B cell (primary cell): ENCODE data around the gene CANT1. TPM values are rescaled to one million over a fixed set of nuclear protein-coding genes. Genes with fewer than 3 reads are reported as not detected.

Source experiments
- ATAC-seq: fragments of 200-7000 bp; cut with Tn5 transposase; one replicate; pipeline ENCODE4 v1.10.0; 2021; ENCODE audit warnings: low read depth, mild to moderate bottlenecking, moderate number of reproducible peaks, moderate library complexity
- CTCF ChIA-PET: fragments of 350-600 bp; sonication (Branson Sonifier 250); formaldehyde crosslinking; loops from one replicate; lab custom pipeline; 2021; ENCODE audit warnings: antibody characterized with exemption, inconsistent platforms; lab: Charles Lee
- POLR2A ChIA-PET: fragments of 350-600 bp; sonication (Branson Sonifier 250); formaldehyde crosslinking; loops from one replicate; lab custom pipeline; 2021; ENCODE audit warnings: antibody characterized with exemption; lab: Charles Lee
- DNase-seq: peaks from one replicate; pipeline ENCODE4 v3.0.0; 2013
- H2AFZ ChIP-seq: 2 replicates; pipeline ENCODE4 v1.6.1; 2012; ENCODE audit warnings: mild to moderate bottlenecking, low read depth, low read length; ENCODE audit not compliant: insufficient read depth, poor library complexity, severe bottlenecking
- H3K27ac ChIP-seq, 2 donors: 1 replicate in 1 of 2; 2 replicates in 1 of 2; pipeline ENCODE4 v1.5.1; 2012 to 2013; ENCODE audit warnings: low read length in 2 of 2, mild to moderate bottlenecking in 2 of 2, moderate library complexity in 1 of 2
- H3K27me3 ChIP-seq, 4 experiments: fragments of 200-600 bp in 1 of 4; sonication (generic) in 1 of 4; replicated peaks in 1 of 4; 1 replicate in 2 of 4; 2 replicates in 2 of 4; pipeline versions ENCODE4 v1.6.1 to v1.7.0; 2013 to 2016; ENCODE audit warnings: low read length in 3 of 4, mild to moderate bottlenecking in 2 of 4, mixed read lengths in 1 of 4, moderate library complexity in 1 of 4; ENCODE audit not compliant: insufficient read depth in 4 of 4, control insufficient read depth in 3 of 4; ENCODE audit errors: control extremely low read depth in 1 of 4
- H3K36me3 ChIP-seq, 2 experiments: replicated peaks in 1 of 2; 1 replicate in 1 of 2; 2 replicates in 1 of 2; pipeline versions ENCODE4 v1.6.1 to v1.7.1; 2013; ENCODE audit warnings: low read length in 1 of 2; ENCODE audit not compliant: insufficient read depth in 2 of 2, control insufficient read depth in 1 of 2; ENCODE audit errors: control extremely low read depth in 1 of 2, extremely low read depth in 1 of 2
- H3K4me1 ChIP-seq, 2 donors: fragments of 200-600 bp in 1 of 2; sonication (generic) in 1 of 2; 1 replicate in 1 of 2; 2 replicates in 1 of 2; pipeline versions ENCODE4 v1.5.1 to v1.6.1; 2013 to 2017; ENCODE audit warnings: low read length in 2 of 2; ENCODE audit not compliant: control insufficient read depth in 2 of 2, insufficient read depth in 2 of 2
- H3K4me2 ChIP-seq: replicated peaks from 2 replicates; pipeline ENCODE3; 2012; ENCODE audit warnings: mild to moderate bottlenecking, low read depth, low read length; ENCODE audit not compliant: poor library complexity, severe bottlenecking
- H3K4me3 ChIP-seq, 5 experiments: fragments of 200-600 bp in 1 of 5; sonication (generic) in 1 of 5; 1 replicate in 3 of 5; 2 replicates in 2 of 5; pipeline versions ENCODE4 v1.5.1 to v1.7.0; 2011 to 2016; ENCODE audit warnings: low read length in 4 of 5, mild to moderate bottlenecking in 4 of 5, low read depth in 2 of 5, control low read depth in 1 of 5, moderate library complexity in 1 of 5; ENCODE audit not compliant: insufficient read depth in 1 of 5; ENCODE audit errors: control extremely low read depth in 1 of 5, extremely low read depth in 1 of 5
- H3K79me2 ChIP-seq: fragments of 200-600 bp; sonication (generic); one replicate; pipeline ENCODE4 v1.6.0; 2016; ENCODE audit warnings: low read length; ENCODE audit not compliant: control insufficient read depth, insufficient read depth
- H3K9ac ChIP-seq: fragments of 200-600 bp; sonication (generic); 2 replicates; pipeline ENCODE4 v1.6.1; 2017; ENCODE audit warnings: mild to moderate bottlenecking, low read length, moderate library complexity
- H3K9me3 ChIP-seq, 3 donors: one replicate each; pipeline versions ENCODE4 v1.6.1 to v1.7.1; 2013; ENCODE audit warnings: low read length in 2 of 3; ENCODE audit not compliant: control insufficient read depth in 2 of 3, insufficient read depth in 1 of 3; ENCODE audit errors: control extremely low read depth in 1 of 3
- H4K20me1 ChIP-seq: 2 replicates; pipeline ENCODE4 v1.6.0; 2012; ENCODE audit warnings: mild to moderate bottlenecking, low read length; ENCODE audit not compliant: insufficient read depth, control insufficient read depth, poor library complexity, severe bottlenecking
- H3K27ac Mint-ChIP-seq: one replicate; pipeline ENCODE4 v1.8.0; 2021; ENCODE audit warnings: mixed read lengths
- H3K27me3 Mint-ChIP-seq: one replicate; pipeline ENCODE4 v1.8.0; 2021; ENCODE audit warnings: mixed read lengths
- H3K4me1 Mint-ChIP-seq: one replicate; pipeline ENCODE4 v1.8.0; 2021; ENCODE audit warnings: mixed read lengths
- H3K4me3 Mint-ChIP-seq: one replicate; pipeline ENCODE4 v1.8.0; 2021; ENCODE audit warnings: mixed read lengths
- H3K9me3 Mint-ChIP-seq: one replicate; pipeline ENCODE4 v1.8.0; 2022; ENCODE audit warnings: mixed read lengths; ENCODE audit not compliant: insufficient read depth
- EZH2 ChIP-seq: IDR thresholded peaks from 2 replicates; pipeline ENCODE4 v1.6.1; 2012; ENCODE audit warnings: borderline replicate concordance, low read depth, mild to moderate bottlenecking, moderate library complexity, low read length; ENCODE audit not compliant: insufficient read depth, poor library complexity, severe bottlenecking
- WGBS: methylation state at CpG from one replicate; pipeline ENCODE4 v1.1.5; 2013; ENCODE audit warnings: missing lambda C conversion rate; ENCODE audit not compliant: insufficient coverage; 5-methylcytosine and 5-hydroxymethylcytosine counted together
- intact Hi-C: fragments of 100-400 bp; cut with micrococcal nuclease; formaldehyde crosslinking; loops from one replicate; pipeline ENCODE4 v1.10.0; 2022
- polyA plus RNA-seq: library from polyadenylated mRNA; depleted of rRNA; stranded (reverse); fragments of >200 nt; gene quantifications from 2 replicates; pipeline ENCODE4 v1.2.3, GENCODE V29; 2012
- total RNA-seq, 2 donors: library from RNA; stranded (reverse); fragments of 120-200 nt in 1 of 2; gene quantifications; 1 replicate in 1 of 2; 2 replicates in 1 of 2; pipeline versions ENCODE4 v1.2.3 to v1.2.4, GENCODE V29; 2013 to 2022
- TF ChIP-seq, protein P1 (sequence below): fragments of 200-600 bp; IDR thresholded peaks from one replicate; pipeline ENCODE4 v1.8.0; 2022; ENCODE audit warnings: antibody characterized with exemption, mild to moderate bottlenecking

The CANT1 gene
- total and polyA plus RNA-seq, 2 donors (not counting 1 experiment from before 2014, with no cell fraction given), result 17.3 to 44.2 TPM

DNA sequence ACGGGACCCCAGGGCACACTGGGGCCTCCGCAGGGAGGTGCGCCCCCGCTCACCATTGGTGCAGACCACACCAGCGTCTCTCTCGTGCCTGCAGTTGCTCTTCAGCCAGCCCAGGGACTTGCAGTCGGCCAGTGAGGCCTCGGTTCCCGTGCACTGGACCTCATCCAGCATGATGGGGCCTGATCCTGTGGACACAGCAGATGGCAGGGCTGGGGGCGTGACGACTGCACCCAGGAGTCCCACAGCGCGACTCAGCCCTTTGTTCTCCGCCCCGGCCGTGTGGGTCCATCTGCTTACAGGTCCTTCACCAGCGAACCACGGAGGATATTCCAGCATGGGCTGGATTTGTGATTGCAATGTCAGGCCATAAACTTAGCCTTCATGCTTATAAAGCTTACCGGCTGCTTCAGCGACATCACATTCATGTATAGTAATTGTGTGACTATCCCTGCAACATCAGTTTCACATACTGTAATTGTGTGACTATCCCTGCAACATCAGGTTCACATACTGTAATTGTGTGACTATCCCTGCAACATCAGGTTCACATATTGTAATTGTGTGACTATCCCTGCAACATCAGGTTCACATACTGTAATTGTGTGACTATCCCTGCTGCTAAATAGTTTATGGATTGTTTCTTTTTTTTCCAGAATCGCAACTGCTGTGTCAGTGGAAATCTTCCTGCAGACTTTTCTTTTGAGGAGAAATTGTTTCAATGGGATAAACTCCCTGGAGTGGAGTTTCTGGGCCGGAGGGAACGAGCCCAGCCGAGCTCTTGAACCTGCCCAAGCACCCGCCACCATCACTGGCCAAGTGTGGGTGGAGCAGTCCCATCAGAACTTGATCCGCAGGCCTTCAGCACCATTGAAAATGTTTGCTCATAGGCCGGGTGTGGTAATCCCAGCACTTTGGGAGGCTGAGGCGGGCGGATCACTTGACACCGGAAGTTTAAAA is 34.7 kb downstream of the CANT1 start:
- no peak overlapping the region for H2AFZ ChIP-seq
- POLR2A ChIA-PET, result interaction anchor here (0.6 kb wide), 1 partner anchor 38 kb away, joined by 9 read pairs; no protein-coding TSS in a partner anchor
- CTCF ChIA-PET, result interaction anchor here (1.0 kb wide), 1 partner anchor 108 kb away, joined by 3 read pairs; no protein-coding TSS in a partner anchor

More for the DNA sequence above, 34.7 kb downstream of the CANT1 start:
- H3K27ac Mint-ChIP-seq, result no peak overlapping the region
- H3K4me3 Mint-ChIP-seq, result no peak overlapping the region
- no peaks in the 10 kb centered on the region for H3K27me3 ChIP-seq
- no peaks in the 10 kb centered on the region for H3K36me3 ChIP-seq
- no peaks in the 10 kb centered on the region for H3K9me3 Mint-ChIP-seq
- H3K27me3 Mint-ChIP-seq, result peaks cover 3% of the 10 kb centered on the region
- no peak for TF ChIP-seq EZH2
- TF ChIP-seq, protein P1, sequence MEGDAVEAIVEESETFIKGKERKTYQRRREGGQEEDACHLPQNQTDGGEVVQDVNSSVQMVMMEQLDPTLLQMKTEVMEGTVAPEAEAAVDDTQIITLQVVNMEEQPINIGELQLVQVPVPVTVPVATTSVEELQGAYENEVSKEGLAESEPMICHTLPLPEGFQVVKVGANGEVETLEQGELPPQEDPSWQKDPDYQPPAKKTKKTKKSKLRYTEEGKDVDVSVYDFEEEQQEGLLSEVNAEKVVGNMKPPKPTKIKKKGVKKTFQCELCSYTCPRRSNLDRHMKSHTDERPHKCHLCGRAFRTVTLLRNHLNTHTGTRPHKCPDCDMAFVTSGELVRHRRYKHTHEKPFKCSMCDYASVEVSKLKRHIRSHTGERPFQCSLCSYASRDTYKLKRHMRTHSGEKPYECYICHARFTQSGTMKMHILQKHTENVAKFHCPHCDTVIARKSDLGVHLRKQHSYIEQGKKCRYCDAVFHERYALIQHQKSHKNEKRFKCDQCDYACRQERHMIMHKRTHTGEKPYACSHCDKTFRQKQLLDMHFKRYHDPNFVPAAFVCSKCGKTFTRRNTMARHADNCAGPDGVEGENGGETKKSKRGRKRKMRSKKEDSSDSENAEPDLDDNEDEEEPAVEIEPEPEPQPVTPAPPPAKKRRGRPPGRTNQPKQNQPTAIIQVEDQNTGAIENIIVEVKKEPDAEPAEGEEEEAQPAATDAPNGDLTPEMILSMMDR, result no peak
- H3K4me3 ChIP-seq, result no peak overlapping the region
- no peak overlapping the region for H3K9ac ChIP-seq
- H3K79me2 ChIP-seq, result no peaks in the 10 kb centered on the region
- H3K4me1 ChIP-seq, result peaks cover 11 to 31% of the 10 kb centered on the region in 2 donors
- WGBS, result 91% methylated on average over 27 of the region's 30 CpGs
- peaks cover 14% of the 10 kb centered on the region for H3K4me1 Mint-ChIP-seq
- DNase-seq (no peak), ATAC-seq (no peak)
- intact Hi-C loops, result no loop called here
- H4K20me1 ChIP-seq, result no peaks in the 10 kb centered on the region
- H3K27ac ChIP-seq, result no peak overlapping the region
- no peak overlapping the region for H3K4me2 ChIP-seq
- H3K9me3 ChIP-seq, result no peaks in the 10 kb centered on the region
